MM.1S (cell line): ENCODE data around the gene GFPT2.

Experiments used
- DNase-seq: peaks from one replicate; pipeline ENCODE4 v3.0.0-alpha.2; 2015
- H2AFZ ChIP-seq: fragments of 300-600 bp; sonication (generic); 2 replicates; pipeline ENCODE4 v1.6.0; 2016; ENCODE audit warnings: antibody characterized with exemption, low read length
- H3F3A ChIP-seq: fragments of 300-600 bp; sonication (generic); 2 replicates; pipeline ENCODE4 v1.6.1; 2016; ENCODE audit warnings: mild to moderate bottlenecking, antibody characterized with exemption, low read length, moderate library complexity, mixed read lengths; ENCODE audit not compliant: insufficient read depth
- H3K27ac ChIP-seq: fragments of 300-600 bp; sonication (generic); 2 replicates; pipeline ENCODE4 v1.5.1; 2016; ENCODE audit warnings: mild to moderate bottlenecking, low read length
- H3K27me3 ChIP-seq: fragments of 300-600 bp; sonication (generic); replicated peaks from 2 replicates; pipeline ENCODE4 v1.6.0; 2016; ENCODE audit warnings: low read length; ENCODE audit not compliant: insufficient read depth
- H3K36me3 ChIP-seq: fragments of 300-600 bp; sonication (generic); replicated peaks from 2 replicates; pipeline ENCODE4 v1.6.1; 2016; ENCODE audit warnings: mild to moderate bottlenecking, low read length, mixed read lengths; ENCODE audit not compliant: insufficient read depth
- H3K4me1 ChIP-seq: fragments of 300-600 bp; sonication (generic); 2 replicates; pipeline ENCODE4 v1.6.1; 2016; ENCODE audit warnings: low read length, mixed read lengths
- H3K4me2 ChIP-seq: fragments of 300-600 bp; sonication (generic); 2 replicates; pipeline ENCODE4 v1.6.0; 2016; ENCODE audit warnings: low read depth, low read length
- H3K4me3 ChIP-seq: fragments of 300-600 bp; sonication (generic); 2 replicates; pipeline ENCODE4 v1.5.1; 2016; ENCODE audit warnings: low read length, mixed read lengths
- H3K79me2 ChIP-seq: fragments of 300-600 bp; sonication (generic); 2 replicates; pipeline ENCODE4 v1.6.1; 2016; ENCODE audit warnings: mixed run types, low read length, mixed read lengths
- H3K9ac ChIP-seq: fragments of 300-600 bp; sonication (generic); 2 replicates; pipeline ENCODE4 v1.6.1; 2016; ENCODE audit warnings: low read length, mixed read lengths
- H3K9me2 ChIP-seq: fragments of 300-600 bp; sonication (generic); replicated peaks from 2 replicates; pipeline ENCODE4 v1.6.1; 2016; ENCODE audit warnings: mild to moderate bottlenecking, low read length, mixed read lengths; ENCODE audit not compliant: insufficient read depth
- H3K9me3 ChIP-seq: fragments of 300-600 bp; sonication (generic); replicated peaks from 2 replicates; pipeline ENCODE4 v1.6.1; 2016; ENCODE audit warnings: mild to moderate bottlenecking, low read length, mixed read lengths; ENCODE audit not compliant: insufficient read depth
- H4K20me1 ChIP-seq: fragments of 300-600 bp; sonication (generic); 2 replicates; pipeline ENCODE4 v1.6.1; 2016; ENCODE audit warnings: mild to moderate bottlenecking, low read length, moderate library complexity, mixed read lengths; ENCODE audit not compliant: insufficient read depth
- CTCF ChIP-seq: fragments of 300-600 bp; sonication (generic); IDR thresholded peaks from 2 replicates; pipeline ENCODE4 v1.5.1; 2016; ENCODE audit warnings: antibody characterized with exemption, low read length, mixed read lengths
- EZH2 ChIP-seq: fragments of 300-600 bp; sonication (generic); optimal IDR thresholded peaks from 2 replicates; pipeline ENCODE3; 2017; ENCODE audit warnings: low read depth, mild to moderate bottlenecking, antibody characterized with exemption, low read length, mixed read lengths
- EZH2phosphoT487 ChIP-seq: fragments of 300-600 bp; sonication (generic); IDR thresholded peaks from 2 replicates; pipeline ENCODE4 v1.6.1; 2018; ENCODE audit warnings: antibody characterized with exemption, low read length

Gene GFPT2

DNA sequence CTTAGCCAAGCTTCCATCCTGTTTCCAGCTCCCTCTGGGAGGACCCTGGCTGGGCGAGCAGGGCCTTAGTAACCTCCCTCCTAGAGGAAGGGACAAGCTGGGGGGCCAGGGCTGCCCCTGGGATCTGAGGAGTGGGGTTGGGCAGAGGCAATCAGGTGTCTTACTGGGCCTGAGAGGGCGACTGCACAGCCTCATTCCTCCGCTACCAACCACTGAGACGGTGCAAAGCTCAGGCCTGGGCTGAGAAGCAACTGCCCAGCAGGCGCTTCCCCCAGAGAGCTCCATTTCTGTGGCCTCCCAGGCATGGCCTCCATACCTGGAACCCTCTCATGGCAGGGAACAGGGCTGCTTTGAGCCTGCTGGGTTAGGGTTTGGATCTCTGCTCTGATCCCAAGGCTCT, 18.8 kb upstream of the GFPT2 start:
- no peak overlapping the region for H3K27ac ChIP-seq
- no peak for TF ChIP-seq CTCF
- no peak for TF ChIP-seq EZH2
- no peak for TF ChIP-seq EZH2phosphoT487
- no peaks in the 10 kb centered on the region for H3K36me3 ChIP-seq
- no peaks in the 10 kb centered on the region for H3K79me2 ChIP-seq
- no peak for DNase-seq
- no peak overlapping the region for H3K4me3 ChIP-seq
- no peak overlapping the region for H3K9ac ChIP-seq
- no peaks in the 10 kb centered on the region for H3F3A ChIP-seq
- peaks cover 26% of the 10 kb centered on the region for H3K27me3 ChIP-seq
- no peak overlapping the region for H3K4me2 ChIP-seq
- H4K20me1 ChIP-seq: no peaks in the 10 kb centered on the region
- no peak overlapping the region for H2AFZ ChIP-seq
- H3K4me1 ChIP-seq: no peaks in the 10 kb centered on the region
- H3K9me3 ChIP-seq: no peaks in the 10 kb centered on the region
- no peaks in the 10 kb centered on the region for H3K9me2 ChIP-seq

DNA sequence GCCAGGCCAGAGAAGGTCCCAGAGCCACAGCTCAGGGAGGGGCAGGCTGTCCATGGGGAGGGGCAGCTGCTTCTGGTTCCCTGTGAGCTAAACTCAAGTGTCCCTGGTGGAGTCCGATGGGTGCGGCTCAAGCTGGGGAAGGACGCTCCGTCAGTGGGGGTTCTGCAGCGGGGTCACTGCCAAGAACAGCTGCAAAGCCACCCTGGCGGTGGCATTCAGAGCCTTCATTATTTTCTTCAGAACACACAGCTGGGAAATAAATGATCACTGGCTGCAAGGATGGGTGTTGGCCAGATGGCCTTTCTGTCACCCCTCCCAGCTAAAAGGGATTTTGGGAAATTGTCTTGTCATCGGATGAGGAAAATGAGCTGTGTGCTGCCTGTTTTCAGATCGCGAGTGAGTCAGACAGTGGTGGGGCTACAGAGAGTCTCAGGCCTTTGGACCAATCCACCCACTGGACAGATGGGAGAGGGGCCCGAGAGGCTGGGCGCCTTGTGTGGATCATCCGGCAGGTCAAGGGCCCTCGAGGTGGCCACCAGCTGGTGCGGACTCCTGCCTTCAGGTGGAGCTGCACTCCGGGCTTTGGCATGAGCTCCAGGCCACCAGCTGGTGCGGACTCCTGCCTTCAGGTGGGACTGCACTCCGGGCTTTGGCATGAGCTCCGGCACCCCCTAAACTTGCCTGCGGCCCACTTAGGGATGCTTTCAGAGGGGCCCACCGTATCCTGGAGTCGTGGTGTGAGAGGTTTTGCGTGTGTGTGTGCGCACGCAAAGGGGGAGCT, 17.9 kb upstream of the GFPT2 start:
- no peak overlapping the region for H3K27ac ChIP-seq
- H3K9me2 ChIP-seq: no peaks in the 10 kb centered on the region
- TF ChIP-seq EZH2: no peak
- no peak for TF ChIP-seq EZH2phosphoT487
- H3K4me2 ChIP-seq: no peak overlapping the region
- no peak for DNase-seq
- H3K9me3 ChIP-seq: no peaks in the 10 kb centered on the region
- H2AFZ ChIP-seq: no peak overlapping the region
- H3F3A ChIP-seq: no peaks in the 10 kb centered on the region
- no peaks in the 10 kb centered on the region for H3K79me2 ChIP-seq
- H3K27me3 ChIP-seq: peaks cover 26% of the 10 kb centered on the region
- no peaks in the 10 kb centered on the region for H4K20me1 ChIP-seq
- H3K4me1 ChIP-seq: no peaks in the 10 kb centered on the region
- no peaks in the 10 kb centered on the region for H3K36me3 ChIP-seq
- no peak overlapping the region for H3K9ac ChIP-seq
- H3K4me3 ChIP-seq: no peak overlapping the region

GRCh38 chr5:180367991-180368390, 14.9 kb upstream of the GFPT2 start:
- Histone ChIP-seq H3K4me1 (no peaks in the 10 kb centered on the region), H3K36me3 (no peaks in the 10 kb centered on the region), H3F3A (no peaks in the 10 kb centered on the region), H3K9me3 (no peaks in the 10 kb centered on the region), H3K4me2 (no peak overlapping the region), H3K9me2 (no peaks in the 10 kb centered on the region), H4K20me1 (no peaks in the 10 kb centered on the region), H3K9ac (no peak overlapping the region), H3K79me2 (no peaks in the 10 kb centered on the region), H3K4me3 (no peak overlapping the region), H3K27me3 (peaks cover 15% of the 10 kb centered on the region), H2AFZ (no peak overlapping the region), H3K27ac (no peak overlapping the region)
- DNase-seq: no peak
- TF ChIP-seq EZH2 (no peak), EZH2phosphoT487 (no peak), CTCF (no peak)

- Histone ChIP-seq H2AFZ (no peak overlapping the region), H3K79me2 (no peaks in the 10 kb centered on the region), H3F3A (no peaks in the 10 kb centered on the region), H3K9ac (no peak overlapping the region), H3K9me2 (no peaks in the 10 kb centered on the region), H3K4me2 (no peak overlapping the region), H4K20me1 (no peaks in the 10 kb centered on the region), H3K4me1 (no peaks in the 10 kb centered on the region), H3K27me3 (peaks cover 15% of the 10 kb centered on the region), H3K27ac (no peak overlapping the region), H3K9me3 (no peaks in the 10 kb centered on the region), H3K4me3 (no peak overlapping the region), H3K36me3 (no peaks in the 10 kb centered on the region)
- DNase-seq: no peak
- TF ChIP-seq EZH2phosphoT487 (no peak), CTCF (no peak), EZH2 (no peak)
Measured at GRCh38 chr5:180367300-180367699, 14.2 kb upstream of the GFPT2 start.
